CD4-positive, CD25-positive, alpha-beta regulatory T cell (primary cell): ENCODE data around the gene ATP6V1E1. TPM values are rescaled to one million over a fixed set of nuclear protein-coding genes. Genes with fewer than 3 reads are reported as not detected.

ENCODE experiments used
- ATAC-seq, 2 donors: fragments of 150-1000 bp; cut with Tn5 transposase; one replicate each; pipeline ENCODE4 v1.10.0; 2021; ENCODE audit warnings: low read depth in 2 of 2, moderate number of reproducible peaks in 2 of 2, moderate library complexity in 1 of 2
- DNase-seq, 3 donors: peaks; one replicate each; pipeline versions ENCODE4 v3.0.0 to v3.0.0-alpha.2; 2012 to 2022; ENCODE audit warnings: mixed read lengths in 1 of 3
- H3K27ac ChIP-seq: one replicate; pipeline ENCODE4 v1.7.0; 2013; ENCODE audit warnings: mild to moderate bottlenecking, low read length; ENCODE audit not compliant: insufficient read depth, poor library complexity, severe bottlenecking
- H3K27me3 ChIP-seq: one replicate; pipeline ENCODE4 v1.7.0; 2013; ENCODE audit warnings: low read length; ENCODE audit not compliant: control insufficient read depth, insufficient read depth
- H3K36me3 ChIP-seq: one replicate; pipeline ENCODE4 v1.7.0; 2013; ENCODE audit warnings: mild to moderate bottlenecking, low read length, moderate library complexity; ENCODE audit not compliant: control insufficient read depth, insufficient read depth
- H3K4me1 ChIP-seq: 2 replicates; pipeline ENCODE4 v1.7.0; 2013; ENCODE audit warnings: mild to moderate bottlenecking, low read length; ENCODE audit not compliant: insufficient read depth, control insufficient read depth, poor library complexity, severe bottlenecking
- H3K4me3 ChIP-seq: one replicate; pipeline ENCODE4 v1.7.0; 2013; ENCODE audit warnings: low read depth, mild to moderate bottlenecking, low read length, moderate library complexity
- H3K9me3 ChIP-seq, 2 experiments: 1 replicate in 1 of 2; 2 replicates in 1 of 2; pipeline ENCODE4 v1.7.0; 2013; ENCODE audit warnings: low read length in 2 of 2, mild to moderate bottlenecking in 1 of 2, moderate library complexity in 1 of 2; ENCODE audit not compliant: control insufficient read depth in 2 of 2
- H3K27ac Mint-ChIP-seq, 3 donors: one replicate each; pipeline ENCODE4 v1.8.0; 2020 to 2022; ENCODE audit warnings: mild to moderate bottlenecking in 3 of 3, mixed read lengths in 3 of 3, moderate library complexity in 2 of 3
- H3K27me3 Mint-ChIP-seq: one replicate; pipeline ENCODE4 v1.8.0; 2022; ENCODE audit warnings: mild to moderate bottlenecking, mixed read lengths
- H3K36me3 Mint-ChIP-seq: one replicate; pipeline ENCODE4 v1.8.0; 2020; ENCODE audit warnings: mixed read lengths
- H3K4me1 Mint-ChIP-seq, 4 donors: one replicate each; pipeline ENCODE4 v1.8.0; 2020 to 2022; ENCODE audit warnings: mixed read lengths in 4 of 4, mild to moderate bottlenecking in 1 of 4
- H3K4me3 Mint-ChIP-seq, 4 donors: one replicate each; pipeline ENCODE4 v1.8.0; 2020 to 2022; ENCODE audit warnings: mild to moderate bottlenecking in 4 of 4, mixed read lengths in 4 of 4, moderate library complexity in 3 of 4
- H3K9me3 Mint-ChIP-seq, 7 donors: one replicate each; pipeline ENCODE4 v1.8.0; 2020 to 2022; ENCODE audit warnings: mixed read lengths in 7 of 7, mild to moderate bottlenecking in 3 of 7, moderate library complexity in 2 of 7
- polyA plus RNA-seq, 4 donors: library from polyadenylated mRNA; unstranded; fragments of 300-500 nt; fragmentation: Illumina TruSeq; gene quantifications; one replicate each; pipeline ENCODE4 v1.2.3, GENCODE V29; 2021
- total RNA-seq: library from RNA; stranded (reverse); gene quantifications from one replicate; pipeline ENCODE4 v1.2.3, GENCODE V29; 2022

The ATP6V1E1 gene
- total and polyA plus RNA-seq, 5 donors from 2014 or later: 68.6 to 138 (median 124) TPM

DNA sequence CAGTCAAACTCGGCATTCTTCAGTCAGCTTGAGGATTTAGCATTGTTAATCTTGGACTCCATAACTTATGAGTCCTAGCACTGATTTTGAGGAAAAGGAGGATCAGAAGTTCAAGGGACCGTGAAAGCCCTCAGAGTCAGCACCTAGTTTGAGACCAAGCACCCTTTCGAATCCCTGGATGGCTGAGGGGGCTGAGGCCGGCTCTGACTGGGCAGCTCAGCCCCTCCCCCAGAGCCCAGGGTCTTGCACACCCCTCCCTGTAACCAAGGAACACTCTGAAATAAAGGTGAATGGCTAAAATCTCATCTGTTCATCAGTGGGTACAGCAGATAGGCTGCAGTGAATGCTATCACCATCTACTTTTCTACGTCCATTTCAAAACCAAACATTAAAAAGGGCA is 38.0 kb downstream of the ATP6V1E1 start:
- DNase-seq (no peak), ATAC-seq (no peak)
- H3K36me3 Mint-ChIP-seq: peaks cover 34% of the 10 kb centered on the region
- no peaks in the 10 kb centered on the region for H3K27me3 ChIP-seq
- no peaks in the 10 kb centered on the region for H3K9me3 Mint-ChIP-seq
- no peak overlapping the region for H3K27ac Mint-ChIP-seq
- peaks cover 46% of the 10 kb centered on the region for H3K36me3 ChIP-seq
- H3K4me1 ChIP-seq: no peaks in the 10 kb centered on the region
- no peak overlapping the region for H3K27ac ChIP-seq
- H3K4me3 Mint-ChIP-seq: no peak overlapping the region
- H3K4me1 Mint-ChIP-seq: no peaks in the 10 kb centered on the region
- H3K4me3 ChIP-seq: no peak overlapping the region
- H3K9me3 ChIP-seq: no peaks in the 10 kb centered on the region
- H3K27me3 Mint-ChIP-seq: no peaks in the 10 kb centered on the region

DNA sequence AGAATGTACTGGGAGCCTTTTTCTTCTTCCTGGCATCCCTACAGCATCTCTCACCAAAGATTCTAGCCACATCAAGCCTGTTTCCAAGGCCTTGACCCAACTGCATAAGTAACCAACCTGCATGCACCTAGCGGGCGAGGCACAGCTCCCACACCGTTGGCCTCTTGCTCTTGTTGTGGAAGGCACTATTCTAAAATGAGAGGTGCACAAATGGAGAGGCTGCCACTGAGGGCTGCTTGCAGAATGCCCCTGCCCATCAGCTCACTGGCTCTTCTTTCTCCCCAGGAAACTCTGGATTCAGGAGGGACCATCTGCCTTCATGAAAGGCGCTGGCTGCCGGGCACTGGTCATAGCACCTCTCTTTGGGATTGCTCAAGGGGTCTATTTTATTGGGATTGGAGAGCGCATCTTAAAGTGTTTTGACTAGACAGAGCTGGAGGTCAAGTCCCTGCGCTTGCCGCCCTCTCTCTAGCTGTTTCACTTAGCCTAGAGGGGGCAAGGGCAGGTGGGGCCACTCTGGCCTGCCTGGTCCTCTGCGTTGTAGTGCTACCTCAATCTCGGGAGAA is 38.7 kb downstream of the ATP6V1E1 start:
- H3K4me3 ChIP-seq: no peak overlapping the region
- H3K9me3 Mint-ChIP-seq: no peaks in the 10 kb centered on the region
- peaks cover 39% of the 10 kb centered on the region for H3K36me3 ChIP-seq
- ATAC-seq (no peak), DNase-seq (no peak)
- no peak overlapping the region for H3K4me3 Mint-ChIP-seq
- H3K36me3 Mint-ChIP-seq: peaks cover 30% of the 10 kb centered on the region
- no peak overlapping the region for H3K27ac ChIP-seq
- no peaks in the 10 kb centered on the region for H3K9me3 ChIP-seq
- H3K27me3 ChIP-seq: no peaks in the 10 kb centered on the region
- H3K27me3 Mint-ChIP-seq: no peaks in the 10 kb centered on the region
- H3K27ac Mint-ChIP-seq: peak overlapping the region in 1 of 3 donors; percentile 36
- H3K4me1 ChIP-seq: no peaks in the 10 kb centered on the region
- no peaks in the 10 kb centered on the region for H3K4me1 Mint-ChIP-seq

DNA sequence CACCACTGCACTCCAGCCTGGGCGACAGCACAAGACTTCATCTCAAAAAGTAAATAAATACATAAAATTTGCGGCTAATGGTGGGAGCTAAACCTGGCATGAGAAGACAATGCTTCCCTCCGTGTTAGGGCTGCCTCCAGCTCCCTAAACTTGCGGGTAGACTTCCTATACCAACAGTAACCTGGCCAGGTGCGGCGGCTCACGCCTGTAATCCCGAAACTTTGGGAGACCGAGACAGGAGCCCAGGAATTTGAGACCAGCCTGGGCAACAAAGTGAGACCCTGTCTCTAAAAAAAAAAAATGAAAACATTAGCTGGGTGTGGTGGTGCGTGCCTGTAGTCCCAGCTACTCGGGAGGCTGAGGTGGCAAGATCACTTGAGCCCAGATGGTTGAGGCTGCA is 39.9 kb downstream of the ATP6V1E1 start:
- Histone ChIP-seq H3K27ac (no peak overlapping the region), H3K36me3 (peaks cover 26% of the 10 kb centered on the region), H3K4me1 (no peaks in the 10 kb centered on the region), H3K9me3 (no peaks in the 10 kb centered on the region), H3K27me3 (no peaks in the 10 kb centered on the region), H3K4me3 (no peak overlapping the region)
- ATAC-seq (no peak), DNase-seq (no peak)
- no peak overlapping the region for H3K27ac Mint-ChIP-seq
- no peaks in the 10 kb centered on the region for H3K9me3 Mint-ChIP-seq
- H3K36me3 Mint-ChIP-seq: peaks cover 20% of the 10 kb centered on the region
- no peaks in the 10 kb centered on the region for H3K4me1 Mint-ChIP-seq
- no peaks in the 10 kb centered on the region for H3K27me3 Mint-ChIP-seq
- no peak overlapping the region for H3K4me3 Mint-ChIP-seq

DNA sequence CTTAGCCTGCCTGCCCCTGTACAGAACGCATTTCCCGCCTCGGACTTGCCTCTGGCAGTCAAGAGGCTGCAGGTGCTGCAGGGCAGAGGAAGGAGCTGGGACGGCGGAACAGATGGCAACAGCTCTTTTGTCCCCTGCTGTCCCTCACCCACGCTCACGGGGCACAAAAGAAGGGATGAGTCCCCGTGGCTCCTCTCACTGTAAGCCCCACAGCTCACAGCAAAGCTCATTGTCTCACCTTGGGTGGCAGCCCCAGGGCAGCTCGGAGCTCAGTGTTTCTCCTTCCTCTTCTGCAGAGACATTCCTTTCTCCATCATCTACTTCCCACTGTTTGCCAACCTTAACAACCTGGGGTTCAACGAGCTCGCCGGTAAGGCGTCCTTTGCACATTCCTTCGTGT is 40.9 kb downstream of the ATP6V1E1 start:
- H3K36me3 Mint-ChIP-seq: peaks cover 14% of the 10 kb centered on the region
- no peaks in the 10 kb centered on the region for H3K27me3 ChIP-seq
- no peak overlapping the region for H3K27ac Mint-ChIP-seq
- H3K27me3 Mint-ChIP-seq: no peaks in the 10 kb centered on the region
- no peak overlapping the region for H3K4me3 Mint-ChIP-seq
- H3K36me3 ChIP-seq: peaks cover 16% of the 10 kb centered on the region
- H3K4me1 ChIP-seq: no peaks in the 10 kb centered on the region
- H3K4me3 ChIP-seq: no peak overlapping the region
- DNase-seq (no peak), ATAC-seq (no peak)
- no peaks in the 10 kb centered on the region for H3K9me3 Mint-ChIP-seq
- H3K9me3 ChIP-seq: no peaks in the 10 kb centered on the region
- no peaks in the 10 kb centered on the region for H3K4me1 Mint-ChIP-seq
- H3K27ac ChIP-seq: no peak overlapping the region

DNA sequence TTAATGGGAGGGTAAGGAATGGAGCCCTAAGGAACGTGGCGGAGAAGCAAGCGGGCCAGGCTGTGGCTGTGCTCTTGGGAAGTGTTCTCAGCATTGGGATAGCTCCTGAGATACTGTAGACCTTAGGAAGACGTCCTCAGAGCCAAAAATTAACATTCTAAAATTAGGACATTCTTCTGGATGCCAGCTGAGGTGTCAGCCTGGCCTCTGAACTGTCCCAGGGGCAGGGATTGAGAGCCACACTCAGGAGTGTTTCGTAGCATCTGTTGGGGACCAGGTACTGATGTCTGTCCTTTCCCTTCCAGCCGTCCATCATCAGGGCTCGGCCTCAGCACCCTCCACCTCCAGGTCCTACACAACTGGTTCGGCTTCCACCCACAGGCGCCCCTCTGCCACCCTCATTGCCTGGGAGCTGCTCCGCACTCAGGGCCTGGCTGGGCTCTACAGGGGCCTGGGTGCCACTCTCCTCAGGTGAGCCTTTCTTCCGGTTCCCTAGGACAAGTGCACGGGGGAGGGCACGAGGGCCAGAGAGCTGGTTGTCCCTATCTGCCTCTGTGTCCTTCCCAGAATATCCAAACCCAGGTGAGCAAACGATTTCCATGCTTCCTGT is 41.6 kb downstream of the ATP6V1E1 start:
- ATAC-seq: no peak
- Mint-ChIP-seq H3K27me3 (no peaks in the 10 kb centered on the region), H3K36me3 (peaks cover 8% of the 10 kb centered on the region), H3K9me3 (no peaks in the 10 kb centered on the region), H3K4me3 (no peak overlapping the region), H3K27ac (no peak overlapping the region), H3K4me1 (no peaks in the 10 kb centered on the region)
- no peak for DNase-seq
- H3K9me3 ChIP-seq: no peaks in the 10 kb centered on the region
- H3K36me3 ChIP-seq: peaks cover 10% of the 10 kb centered on the region
- no peaks in the 10 kb centered on the region for H3K4me1 ChIP-seq
- H3K4me3 ChIP-seq: no peak overlapping the region
- no peaks in the 10 kb centered on the region for H3K27me3 ChIP-seq
- H3K27ac ChIP-seq: no peak overlapping the region

DNA sequence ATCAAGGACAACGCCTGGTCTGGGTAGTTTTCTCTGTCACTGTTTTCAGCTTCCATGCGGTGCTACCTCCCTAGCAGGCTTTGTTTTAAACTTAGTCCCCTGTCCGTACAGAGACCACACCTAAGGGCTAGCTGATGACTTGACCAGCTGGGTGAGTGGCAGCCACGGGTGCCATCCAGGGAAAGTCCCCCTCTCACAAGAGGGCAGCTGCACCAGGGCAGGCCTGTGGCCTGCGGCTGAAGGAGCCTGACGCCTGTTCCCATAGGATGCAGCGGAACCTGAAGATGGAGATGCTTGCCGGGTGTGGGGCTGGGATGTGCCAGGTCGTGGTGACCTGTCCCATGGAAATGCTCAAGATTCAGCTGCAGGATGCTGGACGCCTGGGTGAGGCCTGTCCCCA is 45.4 kb downstream of the ATP6V1E1 start:
- Mint-ChIP-seq H3K4me1 (no peaks in the 10 kb centered on the region), H3K4me3 (no peak overlapping the region), H3K36me3 (no peaks in the 10 kb centered on the region), H3K9me3 (no peaks in the 10 kb centered on the region), H3K27ac (no peak overlapping the region), H3K27me3 (no peaks in the 10 kb centered on the region)
- H3K4me3 ChIP-seq: no peak overlapping the region
- H3K27ac ChIP-seq: no peak overlapping the region
- H3K27me3 ChIP-seq: no peaks in the 10 kb centered on the region
- no peaks in the 10 kb centered on the region for H3K36me3 ChIP-seq
- ATAC-seq (no peak), DNase-seq (no peak)
- no peaks in the 10 kb centered on the region for H3K4me1 ChIP-seq
- no peaks in the 10 kb centered on the region for H3K9me3 ChIP-seq

DNA sequence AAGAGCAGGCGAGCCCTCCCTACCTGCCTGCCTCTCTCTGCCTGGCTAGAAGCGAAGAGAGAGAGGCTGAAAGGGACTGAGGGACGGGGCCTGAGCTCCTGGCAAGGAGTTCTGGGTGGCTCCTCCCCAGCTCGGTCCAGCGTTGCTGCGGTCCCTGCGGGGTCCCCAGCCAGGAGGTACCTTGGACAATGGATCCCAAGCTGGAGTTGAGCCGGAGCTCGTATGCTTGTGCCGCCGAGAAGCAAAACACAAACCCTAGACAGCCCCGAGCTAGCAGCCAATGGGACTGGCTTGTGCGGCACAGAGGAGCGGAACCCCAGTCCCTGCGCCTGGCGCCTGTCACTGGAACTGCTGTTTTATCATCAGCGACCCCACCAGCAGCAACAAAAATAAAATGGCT is 46.9 kb downstream of the ATP6V1E1 start:
- H3K4me3 Mint-ChIP-seq: peak overlapping the region in 1 of 4 donors; percentile 4
- no peak overlapping the region for H3K27ac ChIP-seq
- H3K27me3 Mint-ChIP-seq: no peaks in the 10 kb centered on the region
- H3K27me3 ChIP-seq: no peaks in the 10 kb centered on the region
- H3K9me3 ChIP-seq: no peaks in the 10 kb centered on the region
- no peak overlapping the region for H3K4me3 ChIP-seq
- H3K4me1 Mint-ChIP-seq: no peaks in the 10 kb centered on the region
- H3K36me3 ChIP-seq: no peaks in the 10 kb centered on the region
- DNase-seq (no peak), ATAC-seq (no peak)
- no peaks in the 10 kb centered on the region for H3K36me3 Mint-ChIP-seq
- no peaks in the 10 kb centered on the region for H3K4me1 ChIP-seq
- H3K9me3 Mint-ChIP-seq: no peaks in the 10 kb centered on the region
- H3K27ac Mint-ChIP-seq: no peak overlapping the region

DNA sequence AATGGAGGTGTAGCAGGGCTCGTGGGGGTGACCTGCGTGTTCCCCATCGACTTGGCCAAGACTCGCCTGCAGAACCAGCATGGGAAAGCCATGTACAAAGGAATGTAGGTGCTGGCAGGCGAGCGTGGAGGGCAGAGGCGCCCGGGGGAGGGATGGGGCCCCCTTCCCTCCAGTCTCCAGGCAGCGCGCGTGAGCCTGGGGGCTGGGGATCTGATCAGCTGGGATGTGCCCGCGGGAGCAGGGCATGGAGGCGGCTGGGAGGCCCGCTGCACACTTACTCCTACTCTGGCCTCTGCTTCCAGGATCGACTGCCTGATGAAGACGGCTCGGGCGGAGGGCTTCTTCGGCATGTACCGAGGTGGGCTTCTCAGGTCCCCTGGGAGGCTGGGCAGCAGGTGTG is 47.5 kb downstream of the ATP6V1E1 start:
- H3K4me1 Mint-ChIP-seq: no peaks in the 10 kb centered on the region
- no peaks in the 10 kb centered on the region for H3K36me3 Mint-ChIP-seq
- Histone ChIP-seq H3K36me3 (no peaks in the 10 kb centered on the region), H3K4me3 (no peak overlapping the region), H3K27ac (no peak overlapping the region), H3K4me1 (no peaks in the 10 kb centered on the region), H3K27me3 (no peaks in the 10 kb centered on the region), H3K9me3 (no peaks in the 10 kb centered on the region)
- DNase-seq (no peak), ATAC-seq (no peak)
- H3K9me3 Mint-ChIP-seq: no peaks in the 10 kb centered on the region
- H3K4me3 Mint-ChIP-seq: no peak overlapping the region
- no peak overlapping the region for H3K27ac Mint-ChIP-seq
- no peaks in the 10 kb centered on the region for H3K27me3 Mint-ChIP-seq
